HepG2 (cell line): ENCODE results near the gene SYT7. TPM values are rescaled to one million over a fixed set of nuclear protein-coding genes. Genes with fewer than 3 reads are reported as not detected.

Source experiments
- ARNT ChIP-seq: fragments of 450-650 bp; IDR thresholded peaks from 2 replicates; pipeline ENCODE4 v1.6.1; 2017
- CENPT ChIP-seq: sonication (generic); formaldehyde crosslinking; IDR thresholded peaks from 2 replicates; pipeline ENCODE4 v1.8.0; 2022; ENCODE audit warnings: low read depth, mild to moderate bottlenecking, moderate library complexity, missing genetic modification reagents
- CHD2 ChIP-seq: IDR thresholded peaks from 2 replicates; pipeline ENCODE4 v1.6.1; 2011; ENCODE audit warnings: low read depth, low read length, improper control_type of control experiment
- CREM ChIP-seq, 2 experiments: sonication (generic) in 1 of 2; formaldehyde crosslinking in 1 of 2; IDR thresholded peaks; 2 replicates each; pipeline versions ENCODE4 v1.4.0 to v1.6.1; 2016 to 2020; ENCODE audit warnings: antibody characterized with exemption in 1 of 2, mild to moderate bottlenecking in 1 of 2, missing genetic modification reagents in 1 of 2
- ERF ChIP-seq: IDR thresholded peaks from 2 replicates; pipeline ENCODE4 v1.6.1; 2018; ENCODE audit warnings: missing biosample characterization, missing genetic modification reagents
- HOXD1 ChIP-seq: sonication (generic); formaldehyde crosslinking; IDR thresholded peaks from 2 replicates; pipeline ENCODE4 v1.5.0; 2020; ENCODE audit warnings: missing genetic modification reagents
- KLF13 ChIP-seq: sonication (generic); formaldehyde crosslinking; IDR thresholded peaks from 2 replicates; pipeline ENCODE4 v1.4.0; 2020; ENCODE audit warnings: mild to moderate bottlenecking, missing genetic modification reagents
- MYC ChIP-seq: sonication (generic); formaldehyde crosslinking; IDR thresholded peaks from 2 replicates; pipeline ENCODE4 v1.9.0; 2021; ENCODE audit warnings: missing genetic modification reagents, borderline replicate concordance
- NFYC ChIP-seq: IDR thresholded peaks from 2 replicates; pipeline ENCODE4 v1.6.1; 2016; ENCODE audit warnings: missing genetic modification reagents, missing compliant biosample characterization
- PLSCR1 ChIP-seq: sonication (generic); formaldehyde crosslinking; IDR thresholded peaks from 2 replicates; pipeline ENCODE4 v1.5.0; 2020; ENCODE audit warnings: missing genetic modification reagents, mild to moderate bottlenecking, borderline replicate concordance
- SP140L ChIP-seq: sonication (generic); formaldehyde crosslinking; IDR thresholded peaks from 2 replicates; pipeline ENCODE4 v1.4.0; 2020; ENCODE audit warnings: missing genetic modification reagents, borderline replicate concordance
- ZFP36 ChIP-seq: fragments of 150-350 bp; IDR thresholded peaks from 2 replicates; pipeline ENCODE4 v1.6.1; 2018; ENCODE audit warnings: borderline replicate concordance, low read length, low read depth; ENCODE audit not compliant: partially characterized antibody
- ZFX ChIP-seq: sonication (generic); formaldehyde crosslinking; IDR thresholded peaks from 2 replicates; pipeline ENCODE4 v1.4.0; 2020; ENCODE audit warnings: mild to moderate bottlenecking, low read depth, missing genetic modification reagents, moderate library complexity
- ZNF17 ChIP-seq: sonication (generic); formaldehyde crosslinking; IDR thresholded peaks from 2 replicates; pipeline ENCODE4 v1.5.0; 2020; ENCODE audit warnings: mild to moderate bottlenecking, missing genetic modification reagents
- ZNF280B ChIP-seq: sonication (generic); formaldehyde crosslinking; IDR thresholded peaks from 2 replicates; pipeline ENCODE4 v1.5.0; 2020; ENCODE audit warnings: missing genetic modification reagents, mild to moderate bottlenecking, borderline replicate concordance
- ZNF451 ChIP-seq: sonication (generic); formaldehyde crosslinking; IDR thresholded peaks from 2 replicates; pipeline ENCODE4 v1.5.0; 2020; ENCODE audit warnings: mild to moderate bottlenecking, missing genetic modification reagents
- ZNF460 ChIP-seq: sonication (generic); formaldehyde crosslinking; IDR thresholded peaks from 2 replicates; pipeline ENCODE4 v1.5.1; 2020; ENCODE audit warnings: missing genetic modification reagents, mild to moderate bottlenecking, borderline replicate concordance
- ZNF549 ChIP-seq: sonication (generic); formaldehyde crosslinking; IDR thresholded peaks from 2 replicates; pipeline ENCODE4 v1.5.0; 2020; ENCODE audit warnings: missing genetic modification reagents
- ZNF572 ChIP-seq: sonication (generic); formaldehyde crosslinking; IDR thresholded peaks from 2 replicates; pipeline ENCODE4 v1.5.1; 2020; ENCODE audit warnings: mild to moderate bottlenecking, missing genetic modification reagents
- ZNF597 ChIP-seq: sonication (generic); formaldehyde crosslinking; IDR thresholded peaks from 2 replicates; pipeline ENCODE4 v1.5.0; 2020; ENCODE audit warnings: missing genetic modification reagents
- ZNF644 ChIP-seq: IDR thresholded peaks from 2 replicates; pipeline ENCODE4 v1.6.1; 2016; ENCODE audit warnings: low read depth
- ZNF652 ChIP-seq: IDR thresholded peaks from 2 replicates; pipeline ENCODE4 v1.6.1; 2016; ENCODE audit warnings: low read depth, borderline replicate concordance
- ZNF670 ChIP-seq: sonication (generic); formaldehyde crosslinking; IDR thresholded peaks from 2 replicates; pipeline ENCODE4 v1.8.0; 2022; ENCODE audit warnings: mild to moderate bottlenecking, missing genetic modification reagents, borderline replicate concordance
- ZNF713 ChIP-seq: sonication (generic); formaldehyde crosslinking; IDR thresholded peaks from 2 replicates; pipeline ENCODE4 v1.4.0; 2020; ENCODE audit warnings: mild to moderate bottlenecking, missing genetic modification reagents
- polyA plus RNA-seq, 8 experiments: library from polyadenylated mRNA; depleted of rRNA in 3 of 8; stranded (reverse) in 7 of 8; unstranded in 1 of 8; fragments of >200 nt; fragmentation: Illumina TruSeq in 4 of 8; extraction: Trizol in 4 of 8; gene quantifications; 2 replicates each; pipeline versions ENCODE4 v1.2.1 to v1.2.3, GENCODE V29; 2011 to 2016; ENCODE audit warnings: low read depth in 4 of 8, missing spikeins in 1 of 8, mixed read lengths in 1 of 8; ENCODE audit not compliant: insufficient read depth in 1 of 8
- total RNA-seq, 5 experiments: library from RNA; depleted of rRNA; stranded (reverse); fragments of >200 nt; fragmentation: Illumina TruSeq; extraction: Trizol; gene quantifications; 2 replicates each; pipeline ENCODE4 v1.2.3, GENCODE V29; 2016; ENCODE audit warnings: low read depth in 1 of 5

SYT7 gene
- total and polyA plus RNA-seq, 2 of the 13 experiments (the other 11 are each of a cell fraction or from before 2014, with no cell fraction given), result 1.4 to 4.4 TPM

GRCh38 chr11:61577383-61578118 is 3.3 kb downstream of the SYT7 start (continued):
- no peak for TF ChIP-seq CENPT (CRISPR knock-in tag)
- TF ChIP-seq ZNF549 (CRISPR knock-in tag), result no peak
- TF ChIP-seq ZNF280B (CRISPR knock-in tag), result 0 out of 2 replicates have a peak, but pooled peaks have one; percentile 44
- peak; percentile 44; the same call in 1 of the 2 replicates for TF ChIP-seq ZNF644
- TF ChIP-seq KLF13, result no peak
- 0 out of 2 replicates have a peak, but pooled peaks have one; percentile 12 for TF ChIP-seq ZNF572 (CRISPR knock-in tag)
- 0 out of 2 replicates have a peak, but pooled peaks have one; percentile 27 for TF ChIP-seq MYC
- no peak for TF ChIP-seq ZNF460 (CRISPR knock-in tag)
- TF ChIP-seq ARNT, result no peak
- no peak for TF ChIP-seq SP140L (CRISPR knock-in tag)
- TF ChIP-seq ZNF652 (CRISPR knock-in tag), result peak; percentile 41; the same call in 1 of the 2 replicates
- 0 out of 2 replicates have a peak, but pooled peaks have one; percentile 28 for TF ChIP-seq CHD2
- TF ChIP-seq ZNF451 (CRISPR knock-in tag), result no peak
- TF ChIP-seq ZNF713 (CRISPR knock-in tag), result no peak
- TF ChIP-seq PLSCR1 (CRISPR knock-in tag), result no peak
- peak; percentile 79; the same call in 1 of the 2 replicates for TF ChIP-seq ERF (CRISPR knock-in tag)
- no peak for TF ChIP-seq NFYC (CRISPR knock-in tag)
- TF ChIP-seq ZNF597 (CRISPR knock-in tag), result no peak
- no peak for TF ChIP-seq HOXD1 (CRISPR knock-in tag)
- no peak for TF ChIP-seq ZNF670 (CRISPR knock-in tag)
- no peak for TF ChIP-seq ZNF17 (CRISPR knock-in tag)
- TF ChIP-seq ZFP36, result no peak
- peak; percentile 90 for TF ChIP-seq ZFX (CRISPR knock-in tag)
- TF ChIP-seq CREM (IDR thresholded peaks at IDR 0.05), result no peak
- TF ChIP-seq CREM (CRISPR knock-in tag; IDR thresholded peaks at IDR 0.05), result no peak
